A549 (cell line): ENCODE measurements around the gene NDRG2.

Experiments used
- ATOH8 ChIP-seq: fragments of 250-450 bp; sonication (Bioruptor Pico); IDR thresholded peaks from 2 replicates; pipeline ENCODE4 v1.5.0; 2020; ENCODE audit warnings: low read depth, mild to moderate bottlenecking, moderate library complexity
- CTCF ChIP-seq: fragments of >200 bp; sonication (Bioruptor Twin); formaldehyde crosslinking; IDR thresholded peaks from 3 replicates; pipeline ENCODE4 v1.5.1; 2016
- EHMT2 ChIP-seq: fragments of 200-600 bp; sonication (generic); IDR thresholded peaks from 2 replicates; pipeline ENCODE4 v1.6.1; 2016; ENCODE audit warnings: antibody characterized with exemption, low read depth, mild to moderate bottlenecking, moderate library complexity
- ESRRA ChIP-seq: fragments of 150-350 bp; IDR thresholded peaks from 2 replicates; pipeline ENCODE4 v1.6.1; 2014; ENCODE audit warnings: mild to moderate bottlenecking, low read length, borderline replicate concordance
- POLR2A ChIP-seq: IDR thresholded peaks from 2 replicates; pipeline ENCODE4 v1.6.1; 2012; ENCODE audit warnings: mild to moderate bottlenecking, low read length
- USF2 ChIP-seq: fragments of 450-650 bp; IDR thresholded peaks from 2 replicates; pipeline ENCODE4 v1.6.1; 2014; ENCODE audit warnings: antibody characterized with exemption

- no peak for TF ChIP-seq ESRRA
- no peak for TF ChIP-seq POLR2A
- TF ChIP-seq CTCF = peak; percentile 59
- TF ChIP-seq ATOH8 (CRISPR knock-in tag) = no peak
- TF ChIP-seq USF2 = no peak
- no peak for TF ChIP-seq EHMT2
Observed at GRCh38 chr14:21068521-21069387, 43.9 kb upstream of the NDRG2 start.
